LNCaP clone FGC (cell line): ENCODE data around the gene ADGRA3.
A peak's percentile ranks its signal among the peaks of the same experiment; 100 is the strongest.

Experiments
- DNase-seq: peaks from one replicate; pipeline ENCODE4 v3.0.0-alpha.2; 2011; ENCODE audit warnings: low read depth
- H3K4me3 ChIP-seq: 2 replicates; pipeline ENCODE4 v1.5.1; 2011; ENCODE audit warnings: mild to moderate bottlenecking, low read depth, low read length, control low read depth
- TF ChIP-seq, protein P1 (sequence below): IDR thresholded peaks from 2 replicates; pipeline ENCODE4 v1.5.1; 2012; ENCODE audit warnings: mild to moderate bottlenecking; ENCODE audit not compliant: control insufficient read depth, insufficient read depth; ENCODE audit errors: extremely low read depth

Gene ADGRA3

DNA sequence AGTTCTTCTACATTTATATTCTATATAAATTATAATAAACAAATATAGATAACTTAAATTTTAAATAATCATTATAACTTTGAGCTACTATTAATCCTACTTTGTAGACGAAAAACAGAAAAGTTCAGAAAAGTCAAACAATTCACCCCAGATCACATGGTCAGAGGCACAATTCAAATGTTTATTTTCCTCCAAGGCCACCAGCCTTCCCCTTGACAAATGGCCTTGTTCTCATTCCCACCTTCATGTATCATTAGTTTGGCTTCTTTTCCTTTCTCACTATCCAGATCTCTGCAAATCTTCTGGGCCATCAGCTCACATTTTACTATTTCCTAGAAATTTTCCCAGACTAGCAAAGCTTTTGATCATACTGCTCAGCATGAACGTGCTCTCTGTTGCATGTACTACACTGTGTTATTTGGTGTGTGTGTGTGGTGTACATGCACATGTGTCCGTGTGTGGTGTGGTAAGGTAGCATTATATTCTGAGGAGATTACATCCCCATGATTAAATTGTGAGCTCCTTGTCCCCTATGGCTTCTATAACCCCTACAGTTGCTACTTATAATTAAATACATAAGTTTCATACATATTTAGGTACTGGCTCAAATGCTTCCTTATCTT lies 61.5 kb downstream of the ADGRA3 start:
- no peak overlapping the region for H3K4me3 ChIP-seq
- TF ChIP-seq, protein P1, sequence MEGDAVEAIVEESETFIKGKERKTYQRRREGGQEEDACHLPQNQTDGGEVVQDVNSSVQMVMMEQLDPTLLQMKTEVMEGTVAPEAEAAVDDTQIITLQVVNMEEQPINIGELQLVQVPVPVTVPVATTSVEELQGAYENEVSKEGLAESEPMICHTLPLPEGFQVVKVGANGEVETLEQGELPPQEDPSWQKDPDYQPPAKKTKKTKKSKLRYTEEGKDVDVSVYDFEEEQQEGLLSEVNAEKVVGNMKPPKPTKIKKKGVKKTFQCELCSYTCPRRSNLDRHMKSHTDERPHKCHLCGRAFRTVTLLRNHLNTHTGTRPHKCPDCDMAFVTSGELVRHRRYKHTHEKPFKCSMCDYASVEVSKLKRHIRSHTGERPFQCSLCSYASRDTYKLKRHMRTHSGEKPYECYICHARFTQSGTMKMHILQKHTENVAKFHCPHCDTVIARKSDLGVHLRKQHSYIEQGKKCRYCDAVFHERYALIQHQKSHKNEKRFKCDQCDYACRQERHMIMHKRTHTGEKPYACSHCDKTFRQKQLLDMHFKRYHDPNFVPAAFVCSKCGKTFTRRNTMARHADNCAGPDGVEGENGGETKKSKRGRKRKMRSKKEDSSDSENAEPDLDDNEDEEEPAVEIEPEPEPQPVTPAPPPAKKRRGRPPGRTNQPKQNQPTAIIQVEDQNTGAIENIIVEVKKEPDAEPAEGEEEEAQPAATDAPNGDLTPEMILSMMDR, result no peak
- no peak for DNase-seq

DNA sequence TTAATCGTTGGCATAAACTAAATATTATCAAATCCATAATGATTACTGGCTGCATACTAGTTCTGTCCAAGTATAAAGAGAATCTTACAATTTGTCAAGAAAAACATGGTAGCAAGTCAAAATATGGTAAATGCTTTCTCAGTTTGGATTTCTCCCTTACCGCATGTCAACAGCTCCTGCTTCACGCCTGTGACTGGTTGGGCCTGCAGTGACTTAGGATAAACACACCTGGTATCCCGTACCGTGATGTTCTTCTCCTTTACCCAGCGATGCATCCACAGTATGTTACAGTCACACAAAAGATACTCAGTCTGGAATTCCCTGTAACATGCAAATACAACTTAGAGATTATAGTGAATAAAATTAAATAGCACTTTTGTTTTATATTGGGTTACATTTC lies 71.1 kb downstream of the ADGRA3 start:
- no peak overlapping the region for H3K4me3 ChIP-seq
- TF ChIP-seq, protein P1, result no peak
- DNase-seq, result no peak

DNA sequence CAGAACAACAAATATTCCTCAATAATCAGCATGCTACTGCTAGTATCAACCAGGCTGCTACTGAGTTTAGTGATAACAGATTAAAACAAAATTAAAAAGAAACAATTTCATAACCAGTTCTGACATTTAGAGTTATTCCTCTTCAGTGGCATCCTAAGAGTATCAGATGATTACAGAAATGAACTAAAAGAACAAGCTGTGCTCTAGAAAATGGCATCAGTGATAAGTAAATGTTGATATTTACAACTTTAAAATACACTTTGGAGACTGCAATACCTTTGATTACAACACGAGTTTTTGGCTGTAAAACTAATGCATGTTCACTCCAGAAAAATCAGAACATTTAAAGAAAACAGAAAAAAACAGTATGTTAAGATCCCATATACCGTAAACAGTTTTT lies 72.9 kb downstream of the ADGRA3 start:
- H3K4me3 ChIP-seq, result no peak overlapping the region
- TF ChIP-seq, protein P1, result no peak
- no peak for DNase-seq

DNA sequence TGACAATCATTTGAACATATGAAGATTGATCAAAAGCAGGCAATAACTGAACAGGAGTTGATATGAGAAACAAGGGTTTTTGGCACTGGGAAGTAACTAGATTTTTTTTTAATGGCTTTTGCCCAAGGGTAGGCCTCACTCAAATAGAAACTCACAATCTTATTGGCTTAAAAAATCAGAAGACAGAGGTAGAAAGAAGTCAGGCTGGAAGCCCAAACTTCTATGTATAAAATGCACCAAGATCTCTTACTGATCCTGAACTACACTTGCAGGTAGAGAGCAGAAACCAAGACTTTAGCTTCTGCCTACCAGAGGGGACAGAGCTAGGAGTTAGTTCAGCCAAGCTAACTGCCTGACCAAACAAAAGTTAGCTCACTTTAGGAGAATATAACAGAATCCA lies 74.9 kb downstream of the ADGRA3 start:
- TF ChIP-seq, protein P1, result no peak
- no peak overlapping the region for H3K4me3 ChIP-seq
- DNase-seq, result no peak

- TF ChIP-seq, protein P1, result no peak
- no peak overlapping the region for H3K4me3 ChIP-seq
These were observed 75.9 kb downstream of the ADGRA3 start for GRCh38 chr4:22439947-22440346.

DNA sequence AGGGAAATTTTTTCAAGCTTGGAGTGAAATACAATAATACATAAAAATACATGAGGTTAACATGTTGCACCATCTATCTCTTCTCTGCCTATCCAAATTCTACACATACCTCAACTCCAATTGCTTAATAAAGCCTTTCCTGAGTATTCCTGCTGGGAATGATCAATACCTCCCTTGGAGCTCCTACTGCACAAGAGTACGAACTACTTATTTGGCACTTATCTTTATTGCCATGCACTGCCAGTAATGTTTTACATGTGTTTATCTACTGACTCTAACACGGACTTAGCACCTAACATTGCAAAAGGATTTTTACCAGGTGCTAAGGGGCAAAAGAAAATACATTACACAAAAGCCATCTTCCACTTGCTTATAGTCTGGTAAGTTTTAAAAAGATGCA lies 80.2 kb downstream of the ADGRA3 start:
- no peak overlapping the region for H3K4me3 ChIP-seq
- TF ChIP-seq, protein P1, result no peak
- DNase-seq, result peak; percentile 69

More at GRCh38 chr4:22439947-22440346, 75.9 kb downstream of the ADGRA3 start:
- no peak for DNase-seq

DNA sequence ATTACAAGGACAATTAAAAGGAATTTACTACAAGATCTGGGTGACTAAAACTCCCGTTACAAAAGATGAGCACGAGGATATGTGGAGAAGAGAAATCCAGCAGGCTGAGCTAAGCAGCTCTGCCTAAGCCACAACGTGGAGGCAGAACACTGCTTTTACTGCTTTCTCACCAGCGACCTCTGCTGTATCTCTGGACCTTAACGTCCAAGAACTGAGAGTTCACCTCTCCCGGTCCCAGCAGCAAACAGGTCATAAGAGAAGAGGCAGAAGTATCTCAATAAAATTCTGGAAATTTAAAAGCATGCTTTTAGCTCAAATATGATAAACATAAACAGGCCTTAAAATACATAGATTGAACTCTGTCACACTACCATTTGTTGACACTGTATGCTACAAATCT lies 81.0 kb downstream of the ADGRA3 start:
- DNase-seq, result peak; percentile 19
- no peak overlapping the region for H3K4me3 ChIP-seq
- TF ChIP-seq, protein P1, result peak; percentile 60
